Measurements from ENCODE around the gene ZNF236.
"Not testable (repeated sequence)": the region's sequence is repeated elsewhere in the genome, so short reads cannot be mapped to it uniquely, and the experiment has no call there.

The ZNF236 gene

GRCh38 chr18:77012806-77013541 is 190.6 kb downstream of the ZNF236 start:
- DNase-seq = no peak

GRCh38 chr18:77013811-77014521 is 191.6 kb downstream of the ZNF236 start:
- no peak for DNase-seq

- DNase-seq = no peak
Observed at GRCh38 chr18:77014538-77014937, 192.2 kb downstream of the ZNF236 start.

- DNase-seq = no peak
Observed at GRCh38 chr18:77015169-77015568, 192.8 kb downstream of the ZNF236 start.

GRCh38 chr18:77015771-77016710 is 193.7 kb downstream of the ZNF236 start:
- DNase-seq = no peak

DNA sequence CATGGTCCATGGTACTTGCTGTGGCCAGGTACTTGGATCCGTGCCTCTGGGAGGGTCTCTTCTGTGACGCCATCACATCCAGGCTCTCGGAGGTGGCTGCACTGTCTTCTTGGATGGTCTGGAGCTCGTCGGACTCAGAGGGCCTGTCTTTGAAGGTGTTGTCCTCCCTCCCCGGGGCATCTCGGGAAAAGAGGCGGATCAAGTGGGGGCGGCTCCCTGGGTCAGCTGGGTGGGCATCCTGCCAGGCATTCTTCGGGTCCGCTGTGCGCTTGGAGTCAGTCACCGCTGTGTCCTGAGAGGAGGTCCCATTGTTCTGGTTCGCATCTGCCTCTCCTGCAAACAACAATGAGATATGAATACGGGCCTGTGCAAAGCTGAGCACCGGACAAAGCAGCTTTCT is 194.6 kb downstream of the ZNF236 start:
- DNase-seq = no peak

- DNase-seq = no peak
Observed at GRCh38 chr18:77017355-77017754, 195.0 kb downstream of the ZNF236 start.

GRCh38 chr18:77018650-77019049 is 196.3 kb downstream of the ZNF236 start:
- DNase-seq = not testable (repeated sequence)

DNA sequence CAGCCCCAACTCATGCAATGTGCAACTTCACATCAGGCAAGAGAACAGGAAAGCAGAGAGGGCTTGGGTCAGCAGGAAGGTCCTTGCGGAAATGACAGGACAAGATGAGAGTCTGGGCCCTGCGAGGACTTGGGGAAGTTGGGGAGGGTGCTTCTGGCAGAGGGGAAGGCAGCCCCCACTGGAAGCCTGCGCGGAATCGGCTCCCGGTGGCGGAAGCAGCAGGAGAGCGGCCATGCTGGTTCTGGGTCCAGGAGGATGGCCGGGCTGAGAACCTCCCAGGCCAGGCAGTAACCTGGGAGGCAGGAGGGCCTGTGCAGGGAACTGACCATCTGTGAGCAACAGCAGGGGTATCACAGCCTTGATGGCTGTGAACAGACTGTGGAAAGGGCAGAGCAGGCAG is 197.3 kb downstream of the ZNF236 start:
- no peak for DNase-seq
